ENCODE measurements around the gene HOXA10.

HOXA10 gene

GRCh38 chr7:27157702-27158431, 16.3 kb downstream of the HOXA10 start:
- DNase-seq (ENCODE audit: low read depth) = no peak
- TF ChIP-seq CTCF (IDR thresholded peaks at IDR 0.05; ENCODE audit: insufficient read depth, low read depth, low read length, missing control alignments) = no peak
- H3K4me3 ChIP-seq (ENCODE audit: low read depth, low read length) = no peak overlapping the region

- H3K4me3 ChIP-seq (ENCODE audit: low read depth, low read length) = no peak overlapping the region
- DNase-seq (ENCODE audit: low read depth) = no peak
- no peak for TF ChIP-seq CTCF (IDR thresholded peaks at IDR 0.05; ENCODE audit: insufficient read depth, low read depth, low read length, missing control alignments)
Observed at GRCh38 chr7:27156916-27157701, 17.0 kb downstream of the HOXA10 start.

GRCh38 chr7:27156508-27156898, 17.6 kb downstream of the HOXA10 start, which contains the start of gene HOXA7:
TSS of gene HOXA7 (minus strand) at chr7:27156675. CDS start at chr7:27156545, 130 bp downstream.
- TF ChIP-seq CTCF (IDR thresholded peaks at IDR 0.05; ENCODE audit: insufficient read depth, low read depth, low read length, missing control alignments) = no peak
- DNase-seq (ENCODE audit: low read depth) = no peak
- no peak within 1 kb of the TSS for H3K4me3 ChIP-seq (ENCODE audit: low read depth, low read length)

- DNase-seq (ENCODE audit: low read depth) = no peak
- no peak overlapping the region for H3K4me3 ChIP-seq (ENCODE audit: low read depth, low read length)
- no peak for TF ChIP-seq CTCF (IDR thresholded peaks at IDR 0.05; ENCODE audit: insufficient read depth, low read depth, low read length, missing control alignments)
Observed at GRCh38 chr7:27155816-27156507, 18.2 kb downstream of the HOXA10 start.

- no peak overlapping the region for H3K4me3 ChIP-seq (ENCODE audit: low read depth, low read length)
- no peak for TF ChIP-seq CTCF (IDR thresholded peaks at IDR 0.05; ENCODE audit: insufficient read depth, low read depth, low read length, missing control alignments)
- DNase-seq (ENCODE audit: low read depth) = peak; percentile 21
Observed at GRCh38 chr7:27154901-27155815, 19.0 kb downstream of the HOXA10 start.

GRCh38 chr7:27154369-27154768, 19.8 kb downstream of the HOXA10 start:
- no peak overlapping the region for H3K4me3 ChIP-seq (ENCODE audit: low read depth, low read length)
- no peak for TF ChIP-seq CTCF (IDR thresholded peaks at IDR 0.05; ENCODE audit: insufficient read depth, low read depth, low read length, missing control alignments)
- no peak for DNase-seq (ENCODE audit: low read depth)

Data from GM12865 (cell line).